Adipose tissue (tissue), 3 donors: Measurements from ENCODE around the gene NIT2. TPM values are rescaled to one million over a fixed set of nuclear protein-coding genes. Genes with fewer than 3 reads are reported as not detected.

Experiments
- H3K27ac ChIP-seq: one replicate; pipeline ENCODE4 v1.5.1; 2013; ENCODE audit warnings: low read depth, low read length
- WGBS, 3 donors: extraction: QIAGEN DNeasy Blood & Tissue Kit; methylation state at CpG; one replicate each; pipeline ENCODE4 v1.1.7; 2013; 5-methylcytosine and 5-hydroxymethylcytosine counted together
- polyA plus RNA-seq, 3 donors: library from polyadenylated mRNA; stranded (reverse); fragments of 200-250 nt; gene quantifications; one replicate each; pipeline ENCODE4 v1.2.3, GENCODE V29; 2013
- donor health status: healthy with polysubstance abuse.
- donor health status: Bipolar disorder and iron deficiency.
- donor health status: healthy.

NIT2 gene
- polyA plus RNA-seq, 3 donors = 15.5 to 49.0 (median 30.1) TPM

DNA sequence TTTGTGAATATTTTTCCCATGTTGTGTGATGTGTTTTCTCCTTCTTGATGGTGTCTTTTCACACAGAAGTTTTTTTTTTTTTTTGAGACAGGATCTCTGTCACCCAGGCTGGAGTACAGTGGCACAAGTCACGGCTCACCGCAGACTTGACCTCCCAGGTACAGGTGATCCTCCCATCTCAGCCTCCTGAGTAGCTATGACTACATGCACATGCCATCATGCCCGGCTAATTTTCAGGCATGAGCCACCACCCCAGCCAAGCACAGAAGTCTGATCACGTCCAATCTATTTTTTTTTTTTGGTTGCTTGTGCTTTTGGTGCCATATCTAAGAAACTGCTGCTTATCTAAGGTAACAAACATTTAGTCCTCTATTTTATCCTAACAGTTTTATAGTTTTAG, 41.7 kb downstream of the NIT2 start:
- H3K27ac ChIP-seq = no peak overlapping the region
- 94 to 98% (median 97%) methylated on average over 4 of the region's 4 CpGs for WGBS, 3 donors

DNA sequence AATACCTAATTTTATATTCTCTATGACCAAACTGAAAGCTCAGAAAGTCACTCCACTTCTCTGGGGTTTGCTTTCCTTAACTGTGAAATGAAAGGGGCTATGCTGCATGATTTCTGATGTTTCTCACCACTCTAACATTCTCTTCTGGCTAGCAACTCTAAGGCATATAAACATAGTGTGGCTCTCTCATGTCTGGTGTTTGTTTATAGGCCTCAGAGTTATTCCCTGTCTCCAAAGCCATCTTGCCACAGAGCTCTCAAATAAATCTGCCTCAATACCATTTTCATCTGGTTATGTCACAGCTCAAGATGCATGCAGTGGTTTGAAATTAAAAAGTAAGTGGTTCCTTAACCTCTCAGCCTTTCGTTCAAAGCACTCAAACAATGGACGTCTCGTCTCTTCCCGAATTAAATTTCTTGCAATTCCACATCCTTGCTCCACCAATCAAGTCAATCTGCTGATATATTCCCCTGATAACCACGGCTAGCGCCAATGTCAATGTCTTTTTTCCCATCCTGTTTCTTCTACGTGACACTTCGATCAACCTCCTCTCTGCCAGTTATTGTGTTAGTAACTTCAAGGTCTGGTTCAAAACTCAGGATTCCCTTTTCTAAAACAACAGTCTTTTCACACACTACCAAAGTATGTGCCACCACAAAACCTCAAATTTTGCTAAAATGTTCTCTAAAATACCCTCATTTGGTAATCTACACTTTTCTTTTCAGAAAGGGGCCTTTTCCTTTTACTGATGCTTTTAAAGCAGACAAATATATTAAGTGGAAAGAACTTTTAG, 50.4 kb downstream of the NIT2 start:
- WGBS, 3 donors = 86 to 88% (median 88%) methylated on average over 8 of the region's 8 CpGs
- no peak overlapping the region for H3K27ac ChIP-seq

DNA sequence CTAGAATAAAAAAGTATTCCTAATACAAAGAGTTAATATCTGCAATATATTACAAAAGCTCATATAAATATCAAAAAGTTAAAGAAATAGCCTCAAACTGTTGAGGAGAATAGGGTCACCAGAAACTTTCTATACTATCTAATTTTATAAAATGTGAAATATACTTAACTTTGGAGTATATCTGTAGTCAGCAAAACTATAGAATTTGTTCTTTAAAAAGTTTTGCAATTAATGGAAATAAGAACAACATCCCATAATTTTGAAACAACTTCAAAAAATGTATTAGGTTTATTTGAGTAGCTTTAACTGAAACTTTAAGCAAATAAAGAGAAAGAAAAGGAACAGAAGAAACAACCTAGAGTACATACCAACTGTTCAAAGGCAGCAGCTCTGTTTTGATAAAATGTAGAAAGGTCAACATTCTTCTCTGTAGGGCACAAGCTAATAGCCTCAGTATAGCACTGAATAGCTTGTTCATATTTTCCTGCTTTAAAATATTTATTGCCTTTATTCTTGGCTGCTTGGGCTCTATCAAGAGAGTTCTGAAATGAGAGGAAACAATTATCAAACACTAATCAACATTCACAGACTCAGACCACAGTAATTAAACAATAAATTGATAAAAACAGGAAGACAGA, 52.0 kb downstream of the NIT2 start:
- no peak overlapping the region for H3K27ac ChIP-seq

DNA sequence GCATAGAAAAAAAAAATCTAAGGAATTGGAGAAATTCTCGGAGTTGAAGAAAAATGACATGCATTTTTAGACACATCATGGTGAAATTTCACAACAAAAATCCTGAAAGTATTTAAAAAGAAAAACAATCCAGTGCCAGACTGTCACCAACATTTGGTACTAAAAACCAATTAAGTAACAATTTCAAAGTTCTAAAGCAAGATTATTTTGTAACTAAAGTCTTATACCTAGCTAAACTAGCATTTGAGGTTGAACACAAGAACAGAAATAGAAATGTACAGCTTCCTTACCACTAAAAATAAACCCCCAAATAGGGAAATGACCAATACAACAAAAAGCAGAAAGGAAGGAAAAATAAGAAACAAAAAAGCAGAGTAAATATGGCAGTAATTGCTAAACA, 54.5 kb downstream of the NIT2 start:
- no peak overlapping the region for H3K27ac ChIP-seq
- WGBS, 3 donors = 95 to 100% (median 97%) methylated on average over 1 of the region's 1 CpG

DNA sequence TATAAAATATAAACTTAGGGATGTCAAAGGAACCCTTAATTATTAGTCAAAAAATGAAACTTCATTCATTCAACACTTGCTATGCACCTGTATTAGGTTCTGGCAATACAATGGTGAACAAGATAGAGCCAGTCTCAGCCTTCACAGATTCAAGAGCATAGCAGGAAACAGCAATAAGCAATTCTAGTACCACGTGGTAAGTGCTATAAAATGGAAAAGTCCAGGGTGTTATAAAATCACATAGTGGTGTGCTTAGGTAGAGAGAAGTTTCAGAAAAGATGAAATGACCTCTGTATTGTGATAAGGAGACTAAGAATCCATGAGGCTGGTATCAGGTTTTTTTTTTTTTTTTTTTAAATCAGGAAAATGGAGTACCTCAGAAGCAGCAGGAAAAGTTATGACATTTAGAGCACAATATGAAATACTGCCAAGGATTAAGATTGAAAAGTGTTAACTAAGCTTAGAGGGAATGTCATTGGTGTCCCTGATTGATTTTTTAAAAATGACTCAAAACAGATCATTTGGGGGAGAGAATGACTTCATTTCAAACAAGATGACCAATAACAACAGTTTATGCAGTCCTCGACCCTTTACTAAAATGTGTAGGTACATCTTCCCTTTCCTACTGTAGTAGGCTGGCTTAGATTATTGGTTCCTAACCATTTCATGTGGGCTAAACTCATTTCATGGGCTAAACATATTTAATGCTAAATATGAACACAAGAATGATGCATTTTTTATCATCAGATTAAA, 61.3 kb downstream of the NIT2 start:
- no peak overlapping the region for H3K27ac ChIP-seq
- WGBS, 3 donors = 63 to 67% (median 65%) methylated on average over 2 of the region's 2 CpGs

DNA sequence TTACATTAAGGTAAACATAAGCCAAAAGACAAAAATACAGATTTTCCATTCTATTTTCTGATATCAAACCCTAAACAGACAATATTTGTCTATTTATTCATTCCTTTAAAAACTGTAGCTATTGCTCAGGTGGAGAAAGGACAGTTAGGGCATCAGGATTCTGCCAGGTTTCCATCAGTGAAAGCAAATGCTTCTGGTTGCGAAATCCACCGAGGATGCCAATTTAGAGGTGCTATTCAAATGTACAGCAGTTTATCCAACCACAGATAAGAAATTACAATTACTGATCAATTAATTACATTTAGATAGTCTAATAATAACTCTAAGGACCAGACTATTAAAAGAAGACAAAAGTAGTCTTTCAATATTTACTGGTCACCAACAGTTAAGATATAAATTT, 62.4 kb downstream of the NIT2 start:
- WGBS, 3 donors = 43 to 72% (median 68%) methylated on average over 2 of the region's 2 CpGs
- no peak overlapping the region for H3K27ac ChIP-seq

DNA sequence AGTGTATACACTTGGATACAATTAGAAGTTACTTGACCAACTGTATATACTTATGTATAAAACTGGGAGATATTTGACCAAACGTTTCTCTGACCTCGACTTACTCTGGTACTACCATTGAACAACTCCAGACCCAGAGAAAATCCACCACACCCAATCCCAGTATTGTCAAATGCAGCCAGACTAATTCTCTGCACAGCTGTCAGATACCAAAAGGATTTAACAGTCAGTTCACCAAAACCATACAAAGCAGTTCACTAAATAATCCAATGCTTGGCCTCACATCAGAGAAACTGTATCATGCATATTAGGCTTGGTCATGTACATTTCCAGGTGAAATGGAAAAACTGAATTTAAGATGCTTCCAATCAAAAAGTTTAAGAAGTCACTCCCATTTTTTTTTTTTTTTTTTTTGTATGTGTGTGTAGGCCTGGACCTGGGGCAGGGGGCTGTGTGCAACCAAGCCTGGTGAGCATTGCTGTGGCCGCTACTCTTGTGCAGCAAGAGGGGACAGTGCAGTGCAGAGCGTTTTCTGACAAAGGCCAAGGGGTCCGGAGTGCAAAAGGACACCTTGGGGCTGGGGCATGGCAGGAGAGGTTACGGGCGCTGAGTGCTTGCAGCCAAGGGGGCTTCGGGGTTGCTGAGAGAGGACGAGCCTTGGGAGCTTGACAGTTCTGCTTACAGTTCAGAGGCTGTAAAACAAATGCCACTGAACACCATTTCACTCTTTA, 64.9 kb downstream of the NIT2 start:
- H3K27ac ChIP-seq = no peak overlapping the region
- 20 to 53% (median 47%) methylated on average over 9 of the region's 9 CpGs for WGBS, 3 donors

DNA sequence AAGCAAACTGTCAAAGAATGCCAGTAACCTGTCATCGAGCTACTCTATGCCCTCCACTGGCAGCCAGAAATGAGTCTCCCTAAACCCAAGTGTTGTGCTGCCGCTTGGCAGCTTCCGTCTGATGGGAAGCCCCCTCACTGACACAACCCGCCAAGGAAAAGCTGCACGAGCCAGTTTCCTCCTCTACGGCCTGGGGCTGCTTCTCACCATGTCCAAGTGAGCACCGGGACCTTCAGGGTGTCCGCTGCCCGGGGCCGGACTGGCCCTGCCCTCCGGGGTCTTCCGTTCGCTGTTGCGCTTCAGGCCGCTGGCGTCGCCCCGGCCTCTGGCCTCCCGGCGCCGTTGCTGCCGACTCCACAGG, 65.8 kb downstream of the NIT2 start:
- peak overlapping the region; percentile 88 for H3K27ac ChIP-seq
- 0 to 1% (median 1%) methylated on average over 22 of the region's 22 CpGs for WGBS, 3 donors

DNA sequence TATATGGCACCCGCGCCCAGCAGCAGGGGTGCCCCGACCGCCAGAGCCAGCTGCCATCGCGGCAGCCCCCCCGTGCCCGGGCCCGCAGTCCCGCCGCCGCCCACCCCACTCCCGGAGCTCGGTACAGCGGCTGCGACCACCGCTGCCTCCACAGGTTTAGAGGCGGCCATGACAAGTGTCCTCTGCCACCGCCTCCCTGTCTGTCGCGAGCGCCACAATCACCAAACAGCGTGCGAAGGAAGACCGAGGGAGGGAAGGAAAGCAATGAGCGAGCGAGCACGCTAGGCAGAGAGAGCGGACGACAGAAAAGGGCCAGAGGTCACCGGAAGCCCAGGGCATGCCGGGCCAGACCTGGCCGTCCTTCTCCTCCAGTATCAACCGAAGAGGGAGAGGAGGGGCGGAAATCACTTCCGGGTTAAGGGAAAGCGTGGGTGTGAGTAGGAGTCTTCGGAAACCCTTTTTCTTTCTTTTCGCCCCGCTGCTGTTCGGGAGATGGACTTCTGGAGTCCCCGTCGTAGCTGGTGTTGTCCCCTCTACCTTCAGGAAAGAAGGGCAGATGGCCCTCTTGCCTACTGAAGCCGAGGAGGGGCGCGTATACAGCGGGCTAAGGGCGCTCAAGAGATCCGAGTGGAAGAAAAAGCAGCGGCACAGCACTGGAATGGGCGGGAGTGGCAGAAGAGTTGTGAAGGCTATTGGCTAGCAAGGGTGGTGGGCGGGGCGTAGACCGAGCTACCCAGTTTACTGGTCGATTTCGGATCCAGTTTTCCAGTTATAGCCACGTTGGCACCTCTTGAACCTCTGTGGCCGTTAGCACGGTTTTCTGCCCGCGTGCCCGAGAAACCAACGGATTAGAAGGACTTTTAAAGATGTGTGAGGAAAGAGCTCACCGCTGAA, 66.5 kb downstream of the NIT2 start, which contains the start of the genes LNP1 and TOMM70:
TSS of gene LNP1 (plus strand) at position 760 of the 894 bp plus-strand sequence. CDS start 28,191 bp downstream, outside the sequence.
TSS of gene TOMM70 (minus strand) at position 310 of the 894 bp plus-strand sequence. CDS start at position 170, 140 bp downstream.
- peak within 1 kb of the TSS; percentile 88 for H3K27ac ChIP-seq
- WGBS, 3 donors = 0 to 1% (median 1%) methylated on average over 62 to 64 of the region's 64 CpGs

DNA sequence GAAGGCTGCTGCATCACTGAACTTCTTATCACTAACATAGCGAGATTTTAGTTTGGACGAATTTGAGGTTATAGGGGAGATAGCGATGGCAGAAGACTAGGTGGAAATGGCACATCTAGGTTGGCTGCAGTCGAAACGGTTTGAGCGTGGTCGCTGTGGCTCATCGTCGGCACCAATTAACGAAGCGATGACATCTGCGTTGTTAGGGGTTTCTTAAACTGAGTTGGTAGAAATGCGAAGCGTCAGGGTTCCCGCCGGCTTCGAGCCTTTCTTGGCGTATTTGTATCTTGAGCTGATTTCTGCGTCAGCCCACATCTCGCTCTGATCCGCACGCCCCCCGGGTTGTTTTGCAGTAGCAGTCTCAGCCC, 67.1 kb downstream of the NIT2 start:
- WGBS, 3 donors = 0 to 1% (median 0%) methylated on average over 23 of the region's 23 CpGs
- H3K27ac ChIP-seq = no peak overlapping the region

DNA sequence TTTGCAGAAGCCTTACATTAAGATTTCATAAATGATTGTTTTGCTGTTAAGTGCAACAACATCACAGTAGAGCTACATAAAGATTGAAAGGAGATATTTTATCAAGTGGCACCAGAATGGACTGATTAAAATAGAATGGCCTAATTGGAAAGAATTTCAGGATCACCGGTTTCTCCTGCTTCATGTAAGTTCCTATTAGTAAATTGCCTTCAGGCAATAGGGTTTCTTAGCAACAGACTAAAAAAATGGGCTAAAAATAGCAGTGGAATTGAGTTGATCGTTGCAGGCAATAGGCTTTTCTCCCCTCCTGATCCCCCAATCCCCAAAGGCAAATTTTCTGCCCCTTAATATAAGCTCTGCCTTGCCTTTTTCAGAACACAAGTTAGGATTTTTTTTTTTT, 67.7 kb downstream of the NIT2 start:
- no peak overlapping the region for H3K27ac ChIP-seq
- WGBS, 3 donors = 2% methylated on average over 2 of the region's 2 CpGs

DNA sequence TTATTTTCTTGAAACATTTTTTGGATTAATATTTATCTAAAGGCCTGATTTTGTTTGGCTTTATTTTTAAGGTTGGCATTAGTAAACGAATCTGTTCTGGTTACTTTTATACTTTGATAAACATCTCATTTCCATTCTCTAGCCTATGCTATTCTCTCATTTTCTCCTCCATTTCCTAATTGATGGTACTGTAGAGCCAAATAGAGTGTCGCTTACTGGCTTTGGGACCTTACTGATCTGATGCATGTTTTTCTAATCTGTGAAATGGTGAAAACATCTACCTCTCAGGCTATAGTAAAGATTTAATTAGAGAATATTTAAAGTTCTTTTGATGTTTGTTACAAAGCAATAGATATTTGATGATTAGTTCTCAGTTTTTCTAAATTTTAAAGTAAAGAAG, 68.3 kb downstream of the NIT2 start:
- no peak overlapping the region for H3K27ac ChIP-seq
- WGBS, 3 donors = 23 to 58% (median 55%) methylated on average over 2 of the region's 2 CpGs

DNA sequence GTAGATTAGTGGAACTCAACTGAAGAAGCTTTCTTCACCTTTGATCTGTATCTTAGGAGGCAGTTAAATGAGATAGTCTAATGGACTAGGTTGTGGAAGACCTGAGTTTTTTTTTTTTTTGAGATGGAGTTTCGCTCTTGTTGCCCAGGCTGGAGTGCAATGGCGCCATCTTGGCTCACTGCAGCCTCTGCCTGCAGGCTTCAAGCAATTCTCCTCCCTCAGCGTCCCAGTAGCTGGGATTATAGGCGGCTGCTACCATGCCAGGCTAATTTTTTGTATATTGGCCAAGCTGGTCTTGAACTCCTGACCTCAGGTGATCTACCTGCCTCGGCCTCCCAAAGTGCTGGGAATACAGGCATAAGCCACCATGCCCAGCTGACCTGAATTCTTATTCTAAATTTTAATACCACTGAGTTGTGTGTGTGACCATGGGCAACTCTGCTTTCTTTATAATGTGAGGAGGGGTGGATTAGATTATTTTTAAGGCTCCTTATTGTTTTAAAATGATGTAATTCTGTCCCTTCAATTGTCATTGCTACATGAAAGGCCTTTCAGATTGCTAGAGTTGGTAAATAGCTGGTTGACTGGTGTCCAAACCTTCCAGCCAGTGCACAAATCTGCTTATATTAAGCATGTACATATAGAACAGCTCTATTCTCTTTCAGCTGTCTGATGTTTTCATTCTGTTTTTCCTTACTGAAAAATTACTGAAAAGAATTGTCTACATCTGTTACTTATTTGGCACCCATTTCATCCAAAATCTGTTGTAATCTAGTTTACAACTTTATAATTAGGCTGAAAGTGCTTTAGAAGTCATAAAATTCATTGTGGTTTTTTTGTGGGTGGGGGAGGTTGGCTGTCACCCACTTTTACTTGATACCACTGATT, 69.0 kb downstream of the NIT2 start:
- no peak overlapping the region for H3K27ac ChIP-seq
- WGBS, 3 donors = 48 to 82% (median 72%) methylated on average over 5 of the region's 5 CpGs

DNA sequence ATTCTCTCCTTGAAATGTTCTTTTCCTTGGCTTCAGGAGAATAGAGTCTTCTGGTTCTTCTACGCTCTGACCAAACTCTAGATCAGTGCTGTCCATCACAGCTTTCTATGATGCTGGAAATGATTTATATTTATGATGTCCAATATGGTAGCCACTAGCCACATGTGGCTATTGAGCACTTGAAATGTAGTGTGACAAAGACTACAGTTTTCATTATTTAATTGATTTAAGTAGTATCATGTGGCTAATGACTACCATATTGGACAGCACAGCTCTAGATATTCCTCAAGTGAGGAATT, 69.6 kb downstream of the NIT2 start:
- 97 to 100% (median 100%) methylated on average over 1 of the region's 1 CpG for WGBS, 3 donors

DNA sequence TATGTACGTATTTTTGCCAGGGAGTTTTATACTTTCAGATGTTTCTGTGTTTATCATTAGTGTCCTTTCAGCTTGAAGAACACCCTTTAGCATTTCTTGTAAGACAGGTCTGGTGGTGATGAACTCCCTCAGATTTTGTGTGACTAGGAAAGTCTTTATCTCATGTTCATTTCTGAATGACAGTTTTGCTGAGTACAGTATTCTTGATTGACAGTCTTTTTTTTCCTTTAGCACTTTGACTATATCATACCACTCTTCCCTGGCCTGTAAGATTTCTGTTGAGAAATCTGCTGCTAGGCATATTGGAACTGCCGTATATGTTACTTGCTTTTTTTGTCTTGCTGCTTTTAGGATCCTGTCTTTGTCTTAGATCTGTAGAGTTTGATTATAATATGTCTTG, 72.6 kb downstream of the NIT2 start:
- WGBS, 3 donors = 70 to 95% (median 72%) methylated on average over 2 of the region's 2 CpGs
- H3K27ac ChIP-seq = no peak overlapping the region

More for the DNA sequence above, 69.6 kb downstream of the NIT2 start:
- no peak overlapping the region for H3K27ac ChIP-seq

DNA sequence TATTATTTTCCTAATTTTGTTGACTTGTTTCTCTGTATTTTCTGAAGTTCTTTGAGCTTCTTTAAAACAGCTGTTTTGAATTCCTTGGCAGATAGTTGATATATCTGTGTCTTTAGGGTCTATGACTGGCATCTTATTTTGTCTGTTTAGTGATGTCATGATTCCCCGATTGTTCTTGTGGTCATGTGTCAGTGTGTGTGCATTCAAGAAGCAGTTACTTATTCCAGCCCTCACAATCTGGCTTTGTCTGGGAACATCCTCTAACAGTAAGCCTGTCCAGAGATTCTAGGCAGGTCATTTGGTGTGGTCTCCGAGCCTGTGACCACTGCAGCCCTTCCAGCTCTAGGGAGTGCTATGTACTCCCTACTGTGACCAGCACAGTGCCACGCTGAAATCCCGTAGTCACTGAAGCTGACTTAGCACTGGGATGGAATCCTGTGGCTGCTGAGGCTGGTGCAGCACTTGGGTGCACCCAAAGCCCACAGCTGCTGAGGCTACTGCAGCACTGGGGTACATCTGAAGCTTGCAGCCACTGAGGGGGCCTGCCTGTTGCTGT, 73.5 kb downstream of the NIT2 start:
- no peak overlapping the region for H3K27ac ChIP-seq
- 90 to 96% (median 96%) methylated on average over 4 of the region's 4 CpGs for WGBS, 3 donors
